ENCODE data around the gene PPP4R1.
"Not testable (repeated sequence)": the region's sequence is repeated elsewhere in the genome, so short reads cannot be mapped to it uniquely, and the experiment has no call there.

The PPP4R1 gene

GRCh38 chr18:9631814-9632496 lies 17.6 kb upstream of the PPP4R1 start:
- in situ Hi-C loops (cut with MboI; ENCODE audit: low sequenced_read_pairs) = no loop called here

GRCh38 chr18:9630444-9630843 lies 16.1 kb upstream of the PPP4R1 start:
- in situ Hi-C loops (cut with MboI; ENCODE audit: low sequenced_read_pairs) = no loop called here

GRCh38 chr18:9629709-9630108 lies 15.3 kb upstream of the PPP4R1 start:
- in situ Hi-C loops (cut with MboI; ENCODE audit: low sequenced_read_pairs) = no loop called here

- in situ Hi-C loops (cut with MboI; ENCODE audit: low sequenced_read_pairs) = no loop called here
These were observed 14.6 kb upstream of the PPP4R1 start for GRCh38 chr18:9628984-9629383.

GRCh38 chr18:9627642-9628041 lies 13.3 kb upstream of the PPP4R1 start:
- in situ Hi-C loops (cut with MboI; ENCODE audit: low sequenced_read_pairs) = no loop called here

GRCh38 chr18:9619990-9620389 lies 5.6 kb upstream of the PPP4R1 start:
- in situ Hi-C loops (cut with MboI; ENCODE audit: low sequenced_read_pairs) = no loop called here

GRCh38 chr18:9619545-9619944 lies 5.2 kb upstream of the PPP4R1 start:
- in situ Hi-C loops (cut with MboI; ENCODE audit: low sequenced_read_pairs) = no loop called here

- in situ Hi-C loops (cut with MboI; ENCODE audit: low sequenced_read_pairs) = no loop called here
These were observed 4.7 kb upstream of the PPP4R1 start for GRCh38 chr18:9619056-9619455.

GRCh38 chr18:9617006-9617542 lies 2.7 kb upstream of the PPP4R1 start:
- in situ Hi-C loops (cut with MboI; ENCODE audit: low sequenced_read_pairs) = no loop called here

GRCh38 chr18:9616049-9616448 lies 1.7 kb upstream of the PPP4R1 start:
- in situ Hi-C loops (cut with MboI; ENCODE audit: low sequenced_read_pairs) = no loop called here

- in situ Hi-C loops (cut with MboI; ENCODE audit: low sequenced_read_pairs) = no loop called here
These were observed 980 bp upstream of the PPP4R1 start for GRCh38 chr18:9615280-9615797.

GRCh38 chr18:9613550-9614400 lies 584 bp downstream of the PPP4R1 start:
- in situ Hi-C loops (cut with MboI; ENCODE audit: low sequenced_read_pairs) = no loop called here

- in situ Hi-C loops (cut with MboI; ENCODE audit: low sequenced_read_pairs) = no loop called here
These were observed 1.4 kb downstream of the PPP4R1 start for GRCh38 chr18:9612977-9613376.

GRCh38 chr18:9612215-9612830 lies 2.0 kb downstream of the PPP4R1 start:
- in situ Hi-C loops (cut with MboI; ENCODE audit: low sequenced_read_pairs) = no loop called here

- in situ Hi-C loops (cut with MboI; ENCODE audit: low sequenced_read_pairs) = no loop called here
These were observed 5.2 kb downstream of the PPP4R1 start for GRCh38 chr18:9609190-9609589.

GRCh38 chr18:9608728-9609127 lies 5.6 kb downstream of the PPP4R1 start:
- in situ Hi-C loops (cut with MboI; ENCODE audit: low sequenced_read_pairs) = no loop called here

GRCh38 chr18:9608298-9608697 lies 6.1 kb downstream of the PPP4R1 start:
- in situ Hi-C loops (cut with MboI; ENCODE audit: low sequenced_read_pairs) = no loop called here

- in situ Hi-C loops (cut with MboI; ENCODE audit: low sequenced_read_pairs) = not testable (repeated sequence)
These were observed 7.2 kb downstream of the PPP4R1 start for GRCh38 chr18:9607111-9607510.

GRCh38 chr18:9606039-9606438 lies 8.3 kb downstream of the PPP4R1 start:
- in situ Hi-C loops (cut with MboI; ENCODE audit: low sequenced_read_pairs) = no loop called here

GRCh38 chr18:9604348-9604747 lies 10.0 kb downstream of the PPP4R1 start:
- in situ Hi-C loops (cut with MboI; ENCODE audit: low sequenced_read_pairs) = no loop called here

- in situ Hi-C loops (cut with MboI; ENCODE audit: low sequenced_read_pairs) = no loop called here
These were observed 15.0 kb downstream of the PPP4R1 start for GRCh38 chr18:9599328-9599727.

All from HL-60/S4 (cell line).